ENCODE data around the gene HSBP1L1.

Gene HSBP1L1

DNA sequence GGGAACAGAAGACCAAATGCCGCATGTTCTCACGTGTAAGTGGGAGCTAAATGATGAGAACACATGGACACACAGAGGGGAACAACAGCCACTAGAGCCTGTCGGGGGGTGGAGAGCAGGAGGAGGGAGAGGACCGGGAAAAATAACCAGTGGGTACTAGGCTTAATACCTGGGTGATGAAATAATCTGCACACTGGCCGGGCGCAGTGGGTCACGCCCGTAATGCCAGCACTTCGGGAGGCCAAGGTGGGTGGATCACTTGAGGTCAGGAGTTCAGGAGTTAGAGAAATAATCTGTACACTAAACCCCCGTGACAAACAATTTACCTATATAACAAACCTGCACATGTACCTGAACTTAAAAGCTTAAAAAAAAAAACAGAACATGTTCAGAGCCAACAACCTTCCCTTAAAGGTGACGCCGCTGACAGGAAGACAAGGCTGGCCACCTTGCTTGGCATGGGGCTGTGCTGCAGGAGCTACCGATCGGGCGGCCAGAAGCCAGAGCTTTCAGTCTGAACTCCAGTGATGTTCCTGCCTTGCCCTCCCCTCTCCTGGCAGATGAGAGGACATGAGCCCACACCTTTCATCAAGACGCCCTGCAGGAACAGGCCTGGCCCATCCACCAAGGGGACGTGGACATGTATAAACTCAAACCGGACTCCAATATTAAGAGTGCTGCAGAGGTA lies 24.2 kb upstream of the HSBP1L1 start:
- Histone ChIP-seq H3K23ac (ENCODE audit: low read length) (no peak overlapping the region), H3K4me1 (ENCODE audit: control insufficient read depth in 1 of 2, insufficient read depth in 2 of 2, low read length in 2 of 2) (no peaks in the 10 kb centered on the region), H3K36me3 (ENCODE audit: control insufficient read depth in 1 of 2, insufficient read depth in 2 of 2, low read length in 2 of 2) (peaks cover 18 to 20% of the 10 kb centered on the region in 2 experiments), H3K27me3 (ENCODE audit: insufficient read depth, low read length) (no peaks in the 10 kb centered on the region), H3K79me1 (ENCODE audit: low read length) (no peaks in the 10 kb centered on the region), H2AFZ (ENCODE audit: insufficient read depth, low read length, poor library complexity) (no peak overlapping the region), H4K8ac (ENCODE audit: low read depth, low read length) (no peak overlapping the region), H3K9me3 (ENCODE audit: insufficient read depth, low read depth, low read length) (peaks cover 3% of the 10 kb centered on the region), H3K4me3 (ENCODE audit: low read depth, low read length) (no peak overlapping the region), H3K18ac (ENCODE audit: low read length) (no peak overlapping the region), H2BK5ac (ENCODE audit: low read depth, low read length, poor library complexity) (no peak overlapping the region), H4K12ac (ENCODE audit: low read depth, low read length) (no peak overlapping the region), H3K27ac (ENCODE audit: low read depth, low read length) (no peak overlapping the region), H2BK12ac (ENCODE audit: low read length) (no peak overlapping the region), H4K91ac (ENCODE audit: low read depth, low read length) (no peak overlapping the region), H3K14ac (ENCODE audit: low read length) (no peak overlapping the region), H2BK120ac (ENCODE audit: insufficient read depth, low read length, poor library complexity) (no peak overlapping the region), H2AK5ac (ENCODE audit: low read length) (no peak overlapping the region), H3K79me2 (ENCODE audit: control insufficient read depth, insufficient read depth, low read length, poor library complexity) (no peaks in the 10 kb centered on the region), H3K4me2 (ENCODE audit: low read length) (no peak overlapping the region), H3K4ac (ENCODE audit: low read depth, low read length) (no peak overlapping the region), H3K9ac (ENCODE audit: low read length) (no peak overlapping the region)
- WGBS (ENCODE audit: extremely low coverage, insufficient coverage, insufficient read length): no CpG with 5 or more reads among the region's 18 CpGs
- DNase-seq: no peak

DNA sequence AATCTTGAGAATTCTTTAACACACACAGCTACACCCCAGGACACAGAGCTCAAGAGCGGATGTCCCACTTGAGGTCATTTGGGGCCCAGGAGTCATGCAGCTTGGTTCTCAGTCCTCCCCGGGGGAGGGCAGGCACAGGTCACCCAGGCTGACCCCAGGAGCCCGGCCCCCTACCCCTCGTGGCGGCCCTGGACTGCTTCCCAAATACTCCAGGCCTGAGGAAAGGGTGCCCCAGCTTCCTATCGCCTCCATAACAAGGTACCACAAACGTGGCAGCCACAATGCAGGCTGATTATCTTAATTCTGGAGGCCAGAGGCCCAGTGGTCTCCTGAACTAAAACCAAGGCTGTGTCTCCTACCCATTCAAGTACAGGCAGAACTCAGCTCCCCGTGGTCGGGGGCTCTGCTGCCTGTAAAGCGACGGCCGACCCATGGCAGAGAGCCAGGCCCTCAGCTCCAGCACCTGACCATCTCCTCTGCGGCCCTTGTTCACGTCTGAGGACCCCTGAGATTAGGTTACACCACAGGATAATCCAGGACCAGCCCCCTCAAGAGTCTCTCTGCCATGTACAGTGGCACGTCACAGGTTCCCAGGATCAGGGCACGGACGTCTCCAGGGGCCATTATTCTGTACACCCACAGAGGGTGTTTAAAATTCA lies 23.5 kb upstream of the HSBP1L1 start:
- Histone ChIP-seq H4K12ac (ENCODE audit: low read depth, low read length) (no peak overlapping the region), H3K23ac (ENCODE audit: low read length) (no peak overlapping the region), H3K79me2 (ENCODE audit: control insufficient read depth, insufficient read depth, low read length, poor library complexity) (no peaks in the 10 kb centered on the region), H2AK5ac (ENCODE audit: low read length) (no peak overlapping the region), H3K27me3 (ENCODE audit: insufficient read depth, low read length) (no peaks in the 10 kb centered on the region), H2AFZ (ENCODE audit: insufficient read depth, low read length, poor library complexity) (no peak overlapping the region), H3K36me3 (ENCODE audit: control insufficient read depth in 1 of 2, insufficient read depth in 2 of 2, low read length in 2 of 2) (peaks cover 18 to 19% of the 10 kb centered on the region in 2 experiments), H3K4me2 (ENCODE audit: low read length) (no peak overlapping the region), H3K79me1 (ENCODE audit: low read length) (no peaks in the 10 kb centered on the region), H3K4ac (ENCODE audit: low read depth, low read length) (no peak overlapping the region), H2BK120ac (ENCODE audit: insufficient read depth, low read length, poor library complexity) (no peak overlapping the region), H4K8ac (ENCODE audit: low read depth, low read length) (no peak overlapping the region), H3K9ac (ENCODE audit: low read length) (no peak overlapping the region), H3K4me3 (ENCODE audit: low read depth, low read length) (no peak overlapping the region), H3K27ac (ENCODE audit: low read depth, low read length) (no peak overlapping the region), H3K18ac (ENCODE audit: low read length) (no peak overlapping the region), H3K14ac (ENCODE audit: low read length) (no peak overlapping the region), H2BK12ac (ENCODE audit: low read length) (no peak overlapping the region), H2BK5ac (ENCODE audit: low read depth, low read length, poor library complexity) (no peak overlapping the region), H3K4me1 (ENCODE audit: control insufficient read depth in 1 of 2, insufficient read depth in 2 of 2, low read length in 2 of 2) (no peaks in the 10 kb centered on the region), H3K9me3 (ENCODE audit: insufficient read depth, low read depth, low read length) (peaks cover 2% of the 10 kb centered on the region), H4K91ac (ENCODE audit: low read depth, low read length) (no peak overlapping the region)
- no CpG with 5 or more reads among the region's 17 CpGs for WGBS (ENCODE audit: extremely low coverage, insufficient coverage, insufficient read length)
- DNase-seq: no peak

GRCh38 chr18:79941473-79942119 lies 22.8 kb upstream of the HSBP1L1 start:
- Histone ChIP-seq H3K9ac (ENCODE audit: low read length) (no peak overlapping the region), H4K8ac (ENCODE audit: low read depth, low read length) (no peak overlapping the region), H3K27me3 (ENCODE audit: insufficient read depth, low read length) (no peaks in the 10 kb centered on the region), H3K4me3 (ENCODE audit: low read depth, low read length) (no peak overlapping the region), H3K36me3 (ENCODE audit: control insufficient read depth in 1 of 2, insufficient read depth in 2 of 2, low read length in 2 of 2) (peaks cover 18% of the 10 kb centered on the region in 2 experiments), H3K18ac (ENCODE audit: low read length) (no peak overlapping the region), H3K23ac (ENCODE audit: low read length) (no peak overlapping the region), H3K9me3 (ENCODE audit: insufficient read depth, low read depth, low read length) (peaks cover 1% of the 10 kb centered on the region), H3K27ac (ENCODE audit: low read depth, low read length) (no peak overlapping the region), H3K14ac (ENCODE audit: low read length) (no peak overlapping the region), H3K79me1 (ENCODE audit: low read length) (no peaks in the 10 kb centered on the region), H4K91ac (ENCODE audit: low read depth, low read length) (no peak overlapping the region), H2BK12ac (ENCODE audit: low read length) (no peak overlapping the region), H3K4ac (ENCODE audit: low read depth, low read length) (no peak overlapping the region), H2AFZ (ENCODE audit: insufficient read depth, low read length, poor library complexity) (no peak overlapping the region), H4K12ac (ENCODE audit: low read depth, low read length) (no peak overlapping the region), H2BK120ac (ENCODE audit: insufficient read depth, low read length, poor library complexity) (no peak overlapping the region), H3K4me2 (ENCODE audit: low read length) (no peak overlapping the region), H2BK5ac (ENCODE audit: low read depth, low read length, poor library complexity) (no peak overlapping the region), H3K4me1 (ENCODE audit: control insufficient read depth in 1 of 2, insufficient read depth in 2 of 2, low read length in 2 of 2) (no peaks in the 10 kb centered on the region), H3K79me2 (ENCODE audit: control insufficient read depth, insufficient read depth, low read length, poor library complexity) (no peaks in the 10 kb centered on the region), H2AK5ac (ENCODE audit: low read length) (no peak overlapping the region)
- no peak for DNase-seq
- WGBS (ENCODE audit: extremely low coverage, insufficient coverage, insufficient read length): no CpG with 5 or more reads among the region's 16 CpGs

DNA sequence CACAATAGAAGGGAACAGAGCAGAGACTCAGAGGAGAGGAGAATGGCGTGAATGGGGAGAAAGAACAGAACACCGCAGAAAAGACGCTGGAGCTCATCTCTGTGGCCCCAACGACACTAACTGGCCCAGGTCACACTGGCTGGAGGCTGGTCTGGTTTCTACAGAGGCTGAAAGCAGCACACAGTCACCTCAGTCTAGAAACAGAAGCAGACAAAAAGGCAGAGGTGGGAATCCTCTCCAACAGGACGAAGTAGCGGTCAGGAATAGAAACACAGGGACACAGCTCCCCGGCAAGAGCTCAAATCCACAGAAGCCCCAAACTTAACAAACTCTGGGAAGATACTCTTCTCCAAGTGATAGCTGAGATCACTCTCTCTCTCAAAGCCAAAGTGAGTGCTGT lies 22.2 kb upstream of the HSBP1L1 start:
- H3K27me3 ChIP-seq (ENCODE audit: insufficient read depth, low read length): no peaks in the 10 kb centered on the region
- no peaks in the 10 kb centered on the region for H3K4me1 ChIP-seq (ENCODE audit: control insufficient read depth in 1 of 2, insufficient read depth in 2 of 2, low read length in 2 of 2)
- no peak overlapping the region for H4K12ac ChIP-seq (ENCODE audit: low read depth, low read length)
- H3K4me3 ChIP-seq (ENCODE audit: low read depth, low read length): no peak overlapping the region
- H2BK120ac ChIP-seq (ENCODE audit: insufficient read depth, low read length, poor library complexity): no peak overlapping the region
- no peak overlapping the region for H2BK5ac ChIP-seq (ENCODE audit: low read depth, low read length, poor library complexity)
- H3K79me2 ChIP-seq (ENCODE audit: control insufficient read depth, insufficient read depth, low read length, poor library complexity): no peaks in the 10 kb centered on the region
- H2BK12ac ChIP-seq (ENCODE audit: low read length): no peak overlapping the region
- H3K23ac ChIP-seq (ENCODE audit: low read length): no peak overlapping the region
- H3K9me3 ChIP-seq (ENCODE audit: insufficient read depth, low read depth, low read length): peaks cover 1% of the 10 kb centered on the region
- no peak overlapping the region for H3K18ac ChIP-seq (ENCODE audit: low read length)
- H4K8ac ChIP-seq (ENCODE audit: low read depth, low read length): no peak overlapping the region
- no peak overlapping the region for H4K91ac ChIP-seq (ENCODE audit: low read depth, low read length)
- H3K4ac ChIP-seq (ENCODE audit: low read depth, low read length): no peak overlapping the region
- H2AK5ac ChIP-seq (ENCODE audit: low read length): no peak overlapping the region
- H3K14ac ChIP-seq (ENCODE audit: low read length): no peak overlapping the region
- WGBS (ENCODE audit: extremely low coverage, insufficient coverage, insufficient read length): no CpG with 5 or more reads among the region's 7 CpGs
- no peak overlapping the region for H2AFZ ChIP-seq (ENCODE audit: insufficient read depth, low read length, poor library complexity)
- no peak overlapping the region for H3K9ac ChIP-seq (ENCODE audit: low read length)
- H3K36me3 ChIP-seq (ENCODE audit: control insufficient read depth in 1 of 2, insufficient read depth in 2 of 2, low read length in 2 of 2): peaks cover 16 to 18% of the 10 kb centered on the region in 2 experiments
- DNase-seq: no peak
- H3K27ac ChIP-seq (ENCODE audit: low read depth, low read length): no peak overlapping the region
- H3K79me1 ChIP-seq (ENCODE audit: low read length): no peaks in the 10 kb centered on the region
- H3K4me2 ChIP-seq (ENCODE audit: low read length): no peak overlapping the region

Measured in trophoblast cell (in vitro differentiated cells and primary cell).